NCI-H524 (cell line): ENCODE measurements around the gene NPM1.

ENCODE experiments used
- DNase-seq, 2 experiments: peaks; one replicate each; lab custom pipeline; 2025; lab: John Stamatoyannopoulos, UW

Gene NPM1

DNA sequence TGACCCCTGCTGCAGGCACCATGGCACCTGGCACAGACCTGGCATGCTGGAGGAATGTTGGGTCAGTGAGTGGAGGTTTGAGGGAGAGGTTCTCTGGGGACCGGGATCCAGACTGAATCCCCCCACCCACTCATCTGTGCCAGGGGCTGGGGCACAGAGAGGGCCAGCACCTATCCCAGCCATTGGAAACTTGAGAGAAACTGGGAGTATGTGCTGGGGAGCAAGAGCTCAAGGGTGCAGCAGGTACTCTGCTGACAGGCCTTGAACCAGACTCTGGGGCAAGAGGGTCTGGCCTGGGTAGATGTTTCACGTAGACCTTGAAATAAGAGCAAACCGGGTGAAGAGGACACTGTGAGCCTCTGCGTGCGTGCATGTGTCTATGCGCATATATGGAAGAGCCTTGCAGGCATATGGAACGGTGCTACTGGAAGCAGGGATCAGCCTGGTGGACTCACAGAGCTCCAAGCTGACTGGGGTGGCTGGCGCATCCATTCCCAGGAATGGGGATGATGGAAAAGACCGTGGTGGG, 40.6 kb downstream of the NPM1 start:
- no peak for DNase-seq

DNA sequence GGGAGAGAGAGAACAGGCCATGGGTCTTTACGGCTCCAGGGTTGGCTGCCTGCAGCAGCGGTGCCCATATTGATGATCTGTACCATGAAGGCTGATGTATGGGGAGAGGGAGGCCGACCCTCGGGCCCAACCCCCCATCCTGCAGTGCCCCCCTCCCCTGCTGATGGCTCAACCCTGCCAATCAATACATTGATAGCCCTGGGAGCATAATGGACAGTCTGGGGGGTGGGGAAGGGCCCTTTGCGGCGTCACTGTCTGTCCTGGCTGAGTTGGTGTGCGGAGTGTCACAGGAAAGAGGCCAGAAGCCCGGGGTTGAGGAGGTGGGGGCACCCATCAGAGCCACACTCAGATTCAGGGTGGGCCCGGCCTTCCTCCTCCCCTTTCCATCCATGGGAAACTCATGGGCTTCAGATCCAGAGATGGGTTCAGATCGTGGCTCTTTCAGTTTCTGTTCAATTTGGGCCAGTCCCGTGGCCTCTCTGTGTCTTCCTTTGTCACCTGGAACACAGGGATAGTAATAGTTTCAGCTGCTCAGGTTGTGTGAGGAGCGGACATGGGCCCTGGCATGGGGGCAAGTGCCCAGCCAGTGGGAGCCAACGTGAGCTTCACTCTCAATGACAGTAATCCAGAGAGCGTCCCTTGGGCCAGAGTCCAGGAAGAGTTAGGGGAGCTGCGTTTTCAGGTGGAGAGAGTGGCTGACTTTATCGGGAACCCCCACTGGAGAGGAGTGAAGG, 41.3 kb downstream of the NPM1 start:
- no peak for DNase-seq

DNA sequence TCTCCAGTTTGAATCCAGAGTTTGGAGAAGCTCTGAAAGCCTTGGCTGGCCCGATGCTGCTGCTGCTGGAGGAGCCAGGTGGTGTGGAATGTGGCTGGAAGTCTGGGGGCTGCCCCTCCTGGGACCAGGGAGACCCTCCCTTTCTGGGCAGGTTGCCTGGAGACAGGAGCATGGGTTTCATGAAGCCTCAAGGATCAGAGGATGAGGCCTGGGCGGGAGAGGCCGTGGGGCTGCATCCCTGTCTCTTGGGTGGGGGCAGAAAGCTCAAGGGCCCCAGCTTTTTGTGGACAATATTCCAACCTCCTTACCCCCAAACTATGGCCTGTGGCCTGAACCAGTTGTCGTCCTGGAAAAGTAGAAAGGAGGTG, 41.9 kb downstream of the NPM1 start:
- DNase-seq = no peak

GRCh38 chr5:171431251-171431777, 43.7 kb downstream of the NPM1 start:
- DNase-seq = no peak

GRCh38 chr5:171432076-171432475, 44.4 kb downstream of the NPM1 start:
- no peak for DNase-seq

GRCh38 chr5:171432583-171433351, 45.1 kb downstream of the NPM1 start:
- no peak for DNase-seq

DNA sequence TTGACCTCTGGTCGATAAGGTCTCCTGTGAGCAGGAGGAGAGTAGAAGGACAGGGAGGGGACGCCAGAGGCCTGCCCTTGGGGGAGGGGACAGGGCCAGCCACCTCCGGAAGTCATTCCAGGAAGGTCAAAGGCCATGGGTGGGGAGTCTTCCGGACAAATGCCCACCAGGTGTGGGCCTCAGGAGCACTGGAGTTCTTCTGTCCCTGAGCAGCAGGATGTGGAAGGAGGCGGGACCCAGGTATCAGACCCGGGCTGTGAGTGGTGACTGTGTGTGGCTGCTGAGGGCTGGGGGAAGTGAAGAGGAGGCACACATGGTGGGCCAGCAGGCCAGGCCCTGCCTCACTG, 45.7 kb downstream of the NPM1 start:
- DNase-seq = no peak

DNA sequence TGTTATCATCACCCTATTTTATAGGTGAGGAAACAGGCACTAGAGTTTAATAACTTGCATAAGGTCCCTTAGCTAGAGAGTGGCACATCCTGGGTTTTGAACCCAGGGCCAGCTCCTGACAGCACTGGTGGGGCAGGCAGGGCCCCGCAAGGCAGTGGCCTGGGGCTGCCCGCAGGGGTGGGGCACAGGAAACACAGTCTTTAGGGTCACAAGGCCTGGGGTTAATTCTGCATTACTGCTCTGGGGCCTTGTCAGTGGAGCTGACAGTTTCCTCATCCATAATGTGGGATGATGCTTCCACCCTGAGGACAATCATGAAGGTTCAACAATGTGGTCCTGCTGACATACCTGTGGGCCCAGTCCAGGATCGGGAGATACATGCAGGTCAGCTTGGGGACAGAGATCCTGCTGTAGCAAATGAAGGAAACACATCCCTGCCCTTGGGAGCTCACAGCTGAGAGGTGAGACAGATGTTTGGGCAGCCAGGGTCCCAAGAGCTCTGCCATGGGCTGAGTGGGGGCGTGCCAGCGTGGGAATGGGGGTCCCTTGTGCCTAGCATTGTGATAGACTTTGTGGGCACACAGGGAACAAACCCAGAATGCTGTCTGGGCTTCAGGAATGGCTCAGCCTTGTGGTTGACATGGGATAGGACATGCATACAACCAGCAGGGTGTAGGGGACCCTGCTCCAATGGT, 46.5 kb downstream of the NPM1 start:
- DNase-seq = no peak

GRCh38 chr5:171434874-171435273, 47.2 kb downstream of the NPM1 start:
- no peak for DNase-seq

GRCh38 chr5:171435908-171436307, 48.3 kb downstream of the NPM1 start:
- no peak for DNase-seq

GRCh38 chr5:171436804-171437285, 49.2 kb downstream of the NPM1 start:
- DNase-seq = no peak

GRCh38 chr5:171437286-171437821, 49.7 kb downstream of the NPM1 start:
- peak in 1 of 2 experiments; percentile 66 for DNase-seq

DNA sequence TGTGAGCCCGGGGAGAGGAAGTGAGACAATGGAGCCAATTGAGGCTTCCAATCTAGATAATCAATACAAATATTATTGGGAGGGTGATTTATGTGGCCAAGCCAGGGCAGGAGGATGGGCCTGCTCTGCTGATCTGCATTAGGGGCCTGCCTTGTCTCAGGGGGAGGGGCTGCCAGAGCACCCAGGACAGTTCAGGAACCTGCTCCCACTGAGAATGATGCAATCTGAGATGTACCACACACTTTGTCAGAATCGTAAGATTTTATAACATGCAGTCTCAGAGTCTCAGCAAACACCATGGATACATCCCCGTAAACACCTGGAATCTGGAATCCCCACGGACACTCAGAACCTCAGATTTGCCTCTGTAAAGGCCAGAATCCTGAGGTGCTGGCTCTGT, 51.1 kb downstream of the NPM1 start:
- DNase-seq = no peak

- no peak for DNase-seq
Measured at GRCh38 chr5:171441246-171441791, 53.7 kb downstream of the NPM1 start.

DNA sequence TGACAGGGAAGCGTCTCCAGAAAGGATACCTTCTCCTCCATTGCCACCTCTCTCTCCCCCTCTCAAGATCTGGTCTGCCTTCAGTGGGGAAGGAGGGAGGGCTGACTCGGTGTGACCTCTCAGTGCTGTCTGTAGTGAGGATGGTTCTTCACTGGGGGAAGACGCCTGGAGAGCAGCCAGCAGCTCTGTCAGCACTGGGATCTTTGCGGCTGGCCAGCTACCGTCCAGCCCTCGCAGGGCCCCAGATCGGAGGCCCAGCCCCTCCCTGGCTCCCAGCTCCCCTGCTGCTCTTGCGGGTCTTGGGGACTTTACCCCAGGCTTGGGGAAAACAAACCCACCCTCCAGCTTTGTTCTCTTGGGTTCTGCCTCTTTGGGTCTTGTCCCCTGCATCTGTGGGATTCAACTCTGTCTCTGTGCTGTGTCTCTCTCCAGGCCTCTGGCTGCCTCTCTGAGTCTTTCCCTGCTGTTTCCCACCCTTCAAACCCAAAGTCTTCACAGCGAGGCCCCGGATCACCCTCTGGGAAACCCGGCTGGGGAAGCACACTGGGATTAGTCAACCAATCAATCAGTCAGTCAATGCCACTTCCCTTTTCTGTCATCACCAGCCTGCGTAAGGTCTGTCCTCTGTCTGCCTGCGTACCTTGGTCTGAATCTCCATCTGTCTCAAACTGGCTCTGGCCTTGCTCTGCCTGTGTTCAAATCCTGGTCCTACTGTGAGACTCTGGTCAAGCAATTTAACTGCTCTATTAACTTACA, 54.8 kb downstream of the NPM1 start:
- DNase-seq = no peak

DNA sequence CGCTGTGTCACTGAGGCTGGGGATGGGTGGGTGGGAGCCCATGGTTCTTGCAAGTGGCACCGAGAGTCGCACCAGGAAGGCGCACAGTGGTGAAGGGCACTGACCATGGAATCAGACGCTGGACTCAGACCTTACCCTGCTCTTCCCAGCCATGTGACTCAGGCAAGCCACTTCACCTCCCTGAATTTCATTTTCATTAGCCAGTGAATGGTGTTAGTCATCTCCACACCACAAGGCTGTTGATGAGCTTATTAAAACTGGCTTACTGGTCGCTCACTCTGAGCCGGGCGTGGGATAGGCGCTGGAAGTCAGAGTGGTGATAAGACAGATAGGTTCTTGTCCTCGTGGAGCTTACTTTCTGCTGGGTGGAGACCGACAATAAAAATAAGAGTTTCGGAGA, 56.9 kb downstream of the NPM1 start:
- no peak for DNase-seq

- DNase-seq = no peak
Measured at GRCh38 chr5:171445644-171446516, 58.2 kb downstream of the NPM1 start.

DNA sequence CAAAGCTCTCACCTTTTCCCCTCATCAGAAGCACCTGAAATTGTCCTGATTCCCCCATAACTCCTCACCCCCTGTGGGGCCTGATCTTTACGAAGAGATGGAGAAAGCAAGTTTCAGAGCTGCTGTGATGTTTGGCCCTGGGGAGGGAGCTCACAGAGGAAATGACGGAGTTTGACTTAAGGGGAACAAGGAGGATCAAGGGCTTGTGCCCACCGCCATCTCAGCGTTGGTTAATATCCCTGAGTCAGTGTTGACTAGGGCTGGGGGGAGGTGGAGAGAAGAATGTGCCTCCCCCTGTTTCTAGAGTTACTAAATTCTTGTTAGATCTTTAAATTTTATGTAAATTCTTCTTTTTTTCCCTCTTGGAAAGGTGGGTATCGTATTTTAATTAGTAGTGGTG, 59.6 kb downstream of the NPM1 start:
- DNase-seq = no peak

DNA sequence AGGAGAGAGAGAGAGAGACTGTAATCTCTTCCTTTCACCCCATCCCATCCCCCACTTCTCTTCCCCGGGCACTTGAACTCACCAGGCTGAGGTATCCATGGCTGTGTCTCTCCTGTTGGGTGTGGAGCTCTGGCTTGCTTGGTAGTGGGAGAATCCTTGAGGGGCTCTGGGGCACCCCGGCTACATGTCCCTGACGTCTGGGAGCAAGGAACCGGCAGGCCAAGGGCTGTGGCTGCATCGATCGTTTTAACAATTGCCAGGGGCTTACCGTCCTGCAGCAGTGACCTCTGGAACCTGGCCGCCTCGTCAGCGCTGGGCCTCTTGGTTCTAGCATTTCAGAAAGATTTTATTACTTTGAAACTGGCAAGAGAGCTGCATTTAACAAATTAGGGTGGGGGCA, 61.8 kb downstream of the NPM1 start:
- DNase-seq = no peak
